Fibroblast of upper back skin (primary cell): ENCODE measurements around the gene IPMK.

Experiments used
- DNase-seq: peaks from one replicate; pipeline ENCODE4 v3.0.0-alpha.2; 2013

IPMK gene

DNA sequence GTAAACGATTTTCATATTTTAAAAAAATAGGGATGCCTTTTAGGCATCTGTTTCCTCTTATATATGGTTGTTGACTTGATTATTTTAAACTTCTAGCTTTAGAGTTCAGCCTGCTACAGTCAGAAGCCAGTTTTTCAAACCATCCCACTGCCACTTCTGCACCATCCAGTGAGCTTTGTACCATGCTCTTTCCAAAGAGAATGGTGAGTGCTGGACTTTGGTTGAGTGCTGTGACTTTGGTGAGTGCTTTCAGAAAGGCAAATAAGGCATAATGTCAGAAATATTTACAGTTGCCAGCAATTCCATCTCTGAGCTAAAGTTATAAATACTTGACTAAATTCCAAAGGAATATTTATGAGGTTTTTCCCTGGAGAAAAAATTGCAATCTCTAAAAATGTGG, 117.4 kb downstream of the IPMK start:
- DNase-seq = no peak

DNA sequence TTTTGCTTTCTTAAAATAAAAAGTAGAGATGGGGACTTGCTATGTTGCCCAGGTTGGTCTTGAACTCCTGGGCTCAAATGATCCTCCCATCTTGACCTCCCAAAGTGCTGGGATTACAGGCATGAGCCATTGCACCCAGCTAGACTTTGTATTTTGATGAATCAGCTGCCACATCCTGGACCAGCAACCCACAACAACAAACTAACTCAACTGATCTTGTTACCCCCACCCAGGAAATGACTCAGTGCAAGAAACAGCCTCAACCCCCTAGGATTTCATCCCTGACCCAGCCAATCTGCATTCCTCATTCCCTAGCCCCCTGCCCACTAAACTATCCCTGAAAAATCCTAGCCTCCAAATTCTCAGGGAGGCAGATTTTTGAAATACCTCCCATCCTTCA, 123.8 kb downstream of the IPMK start:
- DNase-seq = no peak
